GM12864 (cell line): ENCODE measurements around the gene SUCO.
"Not testable (repeated sequence)": the region's sequence is repeated elsewhere in the genome, so short reads cannot be mapped to it uniquely, and the experiment has no call there.

Experiments
- DNase-seq: peaks from one replicate; pipeline ENCODE4 v3.0.0-alpha.2; 2011; ENCODE audit warnings: low read depth
- H3K4me3 ChIP-seq: 2 replicates; pipeline ENCODE4 v1.5.1; 2011; ENCODE audit warnings: mild to moderate bottlenecking, low read depth, low read length, control low read depth
- TF ChIP-seq, protein P1 (sequence below): IDR thresholded peaks from 2 replicates; pipeline ENCODE4 v1.5.1; 2011; ENCODE audit warnings: low read depth, mild to moderate bottlenecking, moderate library complexity, low read length, control low read depth, inconsistent platforms; ENCODE audit errors: missing control alignments

The SUCO gene

DNA sequence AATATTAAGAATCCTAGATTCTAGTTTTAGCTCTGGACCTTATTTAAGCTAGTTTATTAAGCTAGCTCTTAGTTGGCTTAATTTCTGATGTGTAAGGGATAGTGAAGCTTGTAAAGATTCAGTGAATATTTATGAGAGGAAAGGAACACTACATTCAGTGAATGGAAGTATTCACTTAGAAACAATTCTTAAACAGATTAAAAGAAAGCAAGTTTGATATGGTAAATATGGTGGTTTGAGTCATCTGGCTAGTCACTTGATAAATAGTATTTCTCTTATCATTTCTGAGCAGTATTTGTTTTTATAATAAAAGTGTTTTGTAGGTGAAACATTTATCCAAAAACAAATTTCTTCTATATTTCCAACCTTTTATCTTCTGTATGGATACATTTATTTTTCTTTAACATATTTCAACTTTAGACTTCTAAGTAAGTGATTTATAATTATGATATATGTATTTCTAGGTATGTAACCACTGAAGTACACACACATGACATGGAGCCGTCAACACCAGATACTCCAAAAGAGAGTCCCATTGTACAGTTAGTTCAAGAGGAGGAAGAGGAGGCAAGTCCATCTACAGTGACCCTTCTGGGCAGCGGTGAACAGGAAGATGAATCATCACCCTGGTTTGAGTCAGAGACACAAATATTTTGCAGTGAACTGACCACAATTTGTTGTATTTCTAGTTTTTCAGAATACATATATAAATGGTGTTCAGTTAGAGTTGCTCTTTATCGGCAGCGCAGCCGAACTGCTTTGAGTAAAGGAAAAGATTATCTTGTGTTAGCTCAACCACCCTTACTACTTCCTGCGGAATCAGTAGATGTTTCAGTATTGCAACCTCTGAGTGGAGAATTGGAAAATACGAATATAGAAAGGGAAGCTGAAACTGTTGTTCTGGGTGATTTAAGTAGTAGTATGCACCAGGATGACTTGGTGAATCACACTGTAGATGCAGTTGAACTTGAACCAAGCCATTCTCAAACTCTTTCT, 55.6 kb downstream of the SUCO start:
- H3K4me3 ChIP-seq: no peak overlapping the region
- TF ChIP-seq, protein P1, sequence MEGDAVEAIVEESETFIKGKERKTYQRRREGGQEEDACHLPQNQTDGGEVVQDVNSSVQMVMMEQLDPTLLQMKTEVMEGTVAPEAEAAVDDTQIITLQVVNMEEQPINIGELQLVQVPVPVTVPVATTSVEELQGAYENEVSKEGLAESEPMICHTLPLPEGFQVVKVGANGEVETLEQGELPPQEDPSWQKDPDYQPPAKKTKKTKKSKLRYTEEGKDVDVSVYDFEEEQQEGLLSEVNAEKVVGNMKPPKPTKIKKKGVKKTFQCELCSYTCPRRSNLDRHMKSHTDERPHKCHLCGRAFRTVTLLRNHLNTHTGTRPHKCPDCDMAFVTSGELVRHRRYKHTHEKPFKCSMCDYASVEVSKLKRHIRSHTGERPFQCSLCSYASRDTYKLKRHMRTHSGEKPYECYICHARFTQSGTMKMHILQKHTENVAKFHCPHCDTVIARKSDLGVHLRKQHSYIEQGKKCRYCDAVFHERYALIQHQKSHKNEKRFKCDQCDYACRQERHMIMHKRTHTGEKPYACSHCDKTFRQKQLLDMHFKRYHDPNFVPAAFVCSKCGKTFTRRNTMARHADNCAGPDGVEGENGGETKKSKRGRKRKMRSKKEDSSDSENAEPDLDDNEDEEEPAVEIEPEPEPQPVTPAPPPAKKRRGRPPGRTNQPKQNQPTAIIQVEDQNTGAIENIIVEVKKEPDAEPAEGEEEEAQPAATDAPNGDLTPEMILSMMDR: no peak
- peak; percentile 21 for DNase-seq

- TF ChIP-seq, protein P1: no peak
- no peak overlapping the region for H3K4me3 ChIP-seq
- DNase-seq: no peak
Observed at GRCh38 chr1:172589553-172589952, 56.6 kb downstream of the SUCO start.

DNA sequence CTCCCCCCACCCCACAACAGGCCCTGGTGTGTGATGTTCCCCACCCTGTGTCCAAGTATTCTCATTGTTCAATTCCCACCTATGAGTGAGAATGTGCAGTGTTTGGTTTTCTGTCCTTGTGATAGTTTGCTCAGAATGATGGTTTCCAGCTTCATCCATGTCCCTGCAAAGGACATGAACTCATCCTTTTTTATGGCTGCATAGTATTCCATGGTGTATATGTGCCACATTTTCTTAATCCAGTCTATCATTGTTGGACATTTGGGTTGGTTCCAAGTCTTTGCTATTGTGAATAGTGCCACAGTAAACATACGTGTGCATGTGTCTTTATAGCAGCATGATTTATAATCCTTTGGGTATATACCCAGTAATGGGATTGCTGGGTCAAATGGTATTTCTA, 58.5 kb downstream of the SUCO start:
- not testable (repeated sequence) for DNase-seq, H3K4me3 ChIP-seq

DNA sequence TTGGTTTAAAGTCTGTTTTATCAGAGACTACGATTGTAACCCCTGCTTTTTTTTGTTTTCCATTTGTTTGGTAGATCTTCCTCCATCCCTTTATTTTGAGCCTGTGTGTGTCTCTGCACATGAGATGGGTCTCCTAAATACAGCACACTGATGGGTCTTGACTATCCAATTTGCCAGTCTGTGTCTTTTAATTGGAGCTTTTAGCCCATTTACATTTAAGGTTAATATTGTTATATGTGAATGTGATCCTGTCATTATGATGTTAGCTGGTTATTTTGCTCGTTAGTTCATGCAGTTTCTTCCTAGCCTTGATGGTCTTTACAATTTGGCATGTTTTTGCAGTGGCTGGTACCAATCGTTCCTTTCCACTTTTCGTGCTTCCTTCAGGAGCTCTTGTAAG, 62.1 kb downstream of the SUCO start:
- H3K4me3 ChIP-seq, DNase-seq: not testable (repeated sequence)

GRCh38 chr1:172596782-172597181, 63.8 kb downstream of the SUCO start:
- not testable (repeated sequence) for DNase-seq, H3K4me3 ChIP-seq

GRCh38 chr1:172599912-172600311, 67.0 kb downstream of the SUCO start:
- TF ChIP-seq, protein P1: no peak
- DNase-seq: no peak
- H3K4me3 ChIP-seq: no peak overlapping the region

GRCh38 chr1:172600615-172601014, 67.7 kb downstream of the SUCO start:
- TF ChIP-seq, protein P1: no peak
- H3K4me3 ChIP-seq: no peak overlapping the region
- no peak for DNase-seq

DNA sequence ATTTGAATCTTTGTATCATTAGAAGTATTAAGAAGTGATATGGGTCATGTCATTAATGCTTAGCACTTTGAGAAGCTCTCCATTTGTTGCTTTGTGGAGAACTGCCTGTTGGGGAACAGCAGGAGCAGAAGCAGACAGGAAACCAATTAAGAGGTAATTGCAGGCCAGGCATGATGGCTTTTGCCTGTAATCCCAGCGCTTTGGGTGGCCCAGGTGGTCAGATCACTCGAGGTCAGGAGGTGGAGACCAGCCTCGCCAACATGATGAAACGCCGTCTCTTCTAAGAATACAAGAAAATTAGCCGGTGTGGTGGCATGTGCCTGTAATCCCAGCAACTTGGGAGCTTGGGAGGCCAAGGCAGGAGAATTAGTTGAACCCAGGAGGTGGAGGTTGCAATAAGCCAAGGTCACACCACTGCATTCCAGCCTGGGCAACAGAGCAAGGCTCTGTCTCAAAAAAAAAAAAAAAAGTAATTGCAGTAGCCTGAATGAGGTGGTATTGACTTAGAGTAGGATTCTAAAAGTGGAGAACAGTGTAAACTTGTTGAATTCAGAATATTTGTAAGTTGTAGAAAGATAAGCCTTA, 68.2 kb downstream of the SUCO start:
- DNase-seq: no peak
- TF ChIP-seq, protein P1: no peak
- no peak overlapping the region for H3K4me3 ChIP-seq
